ENCODE data around the gene OR4K14. TPM values are rescaled to one million over a fixed set of nuclear protein-coding genes. Genes with fewer than 3 reads are reported as not detected.

OR4K14 gene
- total RNA-seq, 1 experiment from 2014 or later: not detected

- no TSS peak for BruUV-seq (replicated peaks)
- Mint-ChIP-seq H3K27ac (ENCODE audit: unreplicated experiment) (no peak overlapping the region), H3K27me3 (ENCODE audit: unreplicated experiment) (no peaks in the 10 kb centered on the region), H3K36me3 (ENCODE audit: insufficient read depth, unreplicated experiment) (no peaks in the 10 kb centered on the region), H3K4me3 (ENCODE audit: low read depth, unreplicated experiment) (no peak overlapping the region), H3K9me3 (ENCODE audit: low read depth, unreplicated experiment) (peaks cover 2% of the 10 kb centered on the region), H3K4me1 (ENCODE audit: low read depth, unreplicated experiment) (no peaks in the 10 kb centered on the region)
- intact Hi-C loops (cut with micrococcal nuclease; ENCODE audit: unreplicated experiment): no loop called here
- DNase-seq: no peak
- CTCF ChIA-PET: no interaction called here
- TF ChIP-seq CTCF (IDR thresholded peaks at IDR 0.05; ENCODE audit: unreplicated experiment): no peak
Measured at GRCh38 chr14:20002319-20002718, 16.8 kb downstream of the OR4K14 start.

DNA sequence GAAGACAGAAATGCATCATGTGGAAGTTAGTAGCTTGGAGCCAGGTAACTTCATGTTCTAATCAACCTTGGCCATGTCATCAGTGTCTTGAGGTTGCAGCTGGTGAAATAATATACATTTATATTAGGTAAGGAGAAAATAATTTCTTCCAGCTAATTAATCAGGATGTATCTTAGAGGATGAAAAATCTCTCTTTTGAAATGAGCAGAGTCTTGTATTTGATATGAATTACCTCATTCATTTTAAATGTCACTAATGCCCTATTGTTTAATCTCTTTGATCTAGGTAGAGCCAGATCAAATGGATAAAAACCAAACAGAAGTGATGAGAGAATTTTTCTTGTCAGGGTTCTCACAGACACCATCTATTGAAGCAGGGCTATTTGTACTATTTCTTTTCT, 17.2 kb downstream of the OR4K14 start, which contains the start of gene OR4Q2:
TSS of gene OR4Q2 (plus strand) at position 301 of the 400 bp plus-strand sequence.
- Mint-ChIP-seq H3K27ac (ENCODE audit: unreplicated experiment) (no peak within 1 kb of the TSS), H3K9me3 (ENCODE audit: low read depth, unreplicated experiment) (peaks cover 2% of the 10 kb centered on the region), H3K27me3 (ENCODE audit: unreplicated experiment) (no peaks in the 10 kb centered on the region), H3K4me1 (ENCODE audit: low read depth, unreplicated experiment) (no peaks in the 10 kb centered on the region), H3K4me3 (ENCODE audit: low read depth, unreplicated experiment) (no peak within 1 kb of the TSS), H3K36me3 (ENCODE audit: insufficient read depth, unreplicated experiment) (no peaks in the 10 kb centered on the region)
- no TSS peak for BruUV-seq (replicated peaks)
- CTCF ChIA-PET: no interaction called here
- no peak for DNase-seq
- TF ChIP-seq CTCF (IDR thresholded peaks at IDR 0.05; ENCODE audit: unreplicated experiment): no peak
- intact Hi-C loops (cut with micrococcal nuclease; ENCODE audit: unreplicated experiment): no loop called here

GRCh38 chr14:19993438-19993837, 25.7 kb downstream of the OR4K14 start:
- CTCF ChIA-PET: no interaction called here
- H3K4me3 Mint-ChIP-seq (ENCODE audit: low read depth, unreplicated experiment): no peak overlapping the region
- H3K9me3 Mint-ChIP-seq (ENCODE audit: low read depth, unreplicated experiment): peaks cover 10% of the 10 kb centered on the region
- no peak overlapping the region for H3K27ac Mint-ChIP-seq (ENCODE audit: unreplicated experiment)
- H3K27me3 Mint-ChIP-seq (ENCODE audit: unreplicated experiment): no peaks in the 10 kb centered on the region
- intact Hi-C loops (cut with micrococcal nuclease; ENCODE audit: unreplicated experiment): no loop called here
- H3K36me3 Mint-ChIP-seq (ENCODE audit: insufficient read depth, unreplicated experiment): no peaks in the 10 kb centered on the region
- no peaks in the 10 kb centered on the region for H3K4me1 Mint-ChIP-seq (ENCODE audit: low read depth, unreplicated experiment)
- no peak for DNase-seq
- no TSS peak for BruUV-seq (replicated peaks)
- no peak for TF ChIP-seq CTCF (IDR thresholded peaks at IDR 0.05; ENCODE audit: unreplicated experiment)

GRCh38 chr14:19975291-19975690, 43.8 kb downstream of the OR4K14 start, which contains the start of gene OR4K15:
TSS of gene OR4K15 (plus strand) at chr14:19975591. CDS start at chr14:19975591, 0 bp downstream.
- intact Hi-C loops (cut with micrococcal nuclease; ENCODE audit: unreplicated experiment): no loop called here
- no peak within 1 kb of the TSS for H3K4me3 Mint-ChIP-seq (ENCODE audit: low read depth, unreplicated experiment)
- peaks cover 3% of the 10 kb centered on the region for H3K9me3 Mint-ChIP-seq (ENCODE audit: low read depth, unreplicated experiment)
- H3K27me3 Mint-ChIP-seq (ENCODE audit: unreplicated experiment): no peaks in the 10 kb centered on the region
- TF ChIP-seq CTCF (IDR thresholded peaks at IDR 0.05; ENCODE audit: unreplicated experiment): no peak
- no peaks in the 10 kb centered on the region for H3K36me3 Mint-ChIP-seq (ENCODE audit: insufficient read depth, unreplicated experiment)
- CTCF ChIA-PET: no interaction called here
- no peaks in the 10 kb centered on the region for H3K4me1 Mint-ChIP-seq (ENCODE audit: low read depth, unreplicated experiment)
- no TSS peak for BruUV-seq (replicated peaks)
- H3K27ac Mint-ChIP-seq (ENCODE audit: unreplicated experiment): no peak within 1 kb of the TSS
- DNase-seq: no peak
